T-helper 17 cell (primary cell): ENCODE measurements around the gene DAW1. TPM values are rescaled to one million over a fixed set of nuclear protein-coding genes. Genes with fewer than 3 reads are reported as not detected.

Experiments
- ATAC-seq: fragments of 150-1000 bp; cut with Tn5 transposase; 2 replicates; pipeline ENCODE4 v1.10.0; 2021; ENCODE audit warnings: mild to moderate bottlenecking, moderate library complexity
- DNase-seq, 3 donors: peaks; one replicate each; pipeline versions ENCODE4 v3.0.0 to v3.0.0-alpha.2; 2020 to 2021
- H3K9me3 ChIP-seq: one replicate; pipeline ENCODE4 v1.7.0; 2013; ENCODE audit warnings: low read length, mild to moderate bottlenecking; ENCODE audit not compliant: control insufficient read depth, poor library complexity, severe bottlenecking
- H3K27ac Mint-ChIP-seq: one replicate; pipeline ENCODE4 v1.8.0; 2022; ENCODE audit warnings: mild to moderate bottlenecking, moderate library complexity, mixed read lengths
- H3K27me3 Mint-ChIP-seq: one replicate; pipeline ENCODE4 v1.8.0; 2022; ENCODE audit warnings: mixed read lengths
- H3K36me3 Mint-ChIP-seq: one replicate; pipeline ENCODE4 v1.8.0; 2022; ENCODE audit warnings: low read depth, mixed read lengths
- H3K4me1 Mint-ChIP-seq: one replicate; pipeline ENCODE4 v1.8.0; 2022; ENCODE audit warnings: mild to moderate bottlenecking, mixed read lengths
- H3K4me3 Mint-ChIP-seq: one replicate; pipeline ENCODE4 v1.8.0; 2022; ENCODE audit warnings: mild to moderate bottlenecking, moderate library complexity, mixed read lengths
- total RNA-seq, 4 donors: library from RNA in 2 of 4; stranded (reverse) in 2 of 4; gene quantifications; one replicate each; pipeline ENCODE4 v1.2.3 and lab custom pipeline; 2022 to 2026

Gene DAW1
- total RNA-seq, 2 donors from 2014 or later: not detected

- DNase-seq (no peak), ATAC-seq (no peak)
- Mint-ChIP-seq H3K36me3 (no peaks in the 10 kb centered on the region), H3K4me1 (no peaks in the 10 kb centered on the region), H3K27me3 (peaks cover 28% of the 10 kb centered on the region), H3K27ac (no peak overlapping the region), H3K4me3 (no peak overlapping the region)
- no peaks in the 10 kb centered on the region for H3K9me3 ChIP-seq
Observed at GRCh38 chr2:227971619-227972230, 100.3 kb downstream of the DAW1 start.

GRCh38 chr2:227973241-227973640, 101.8 kb downstream of the DAW1 start:
- Mint-ChIP-seq H3K27ac (no peak overlapping the region), H3K4me3 (no peak overlapping the region), H3K4me1 (no peaks in the 10 kb centered on the region), H3K27me3 (peaks cover 28% of the 10 kb centered on the region), H3K36me3 (no peaks in the 10 kb centered on the region)
- no peaks in the 10 kb centered on the region for H3K9me3 ChIP-seq
- ATAC-seq (no peak), DNase-seq (no peak)

Other genes with a start within 250 kb of the DAW1 start
- gene SCYGR5, start 204.8 kb upstream of the DAW1 start, total RNA-seq: not detected
- not detected for gene SLC19A3, start 153.6 kb upstream of the DAW1 start, total RNA-seq
- gene SCYGR6, start 146.9 kb upstream of the DAW1 start, total RNA-seq: not detected
- not detected for gene SCYGR7, start 143.3 kb upstream of the DAW1 start, total RNA-seq
- gene SCYGR8, start 125.7 kb upstream of the DAW1 start, total RNA-seq: not detected
- gene CCL20, start 57.8 kb upstream of the DAW1 start, total RNA-seq: 10 to 100 TPM; 24.3 to 39.7 TPM